ENCODE measurements around the gene BHLHA9. TPM values are rescaled to one million over a fixed set of nuclear protein-coding genes. Genes with fewer than 3 reads are reported as not detected.

The BHLHA9 gene
- total and polyA plus RNA-seq, 9 of the 15 experiments (the other 6 are each of a cell fraction or from before 2014, with no cell fraction given), result not detected

- no peak for TF ChIP-seq GTF2B (IDR thresholded peaks at IDR 0.05; ENCODE audit: extremely low read depth, insufficient read length)
- no peak for TF ChIP-seq ASH1L (IDR thresholded peaks at IDR 0.05; ENCODE audit: borderline replicate concordance, low read depth, partially characterized antibody)
Measured at GRCh38 chr17:1315891-1316403, 45.7 kb downstream of the BHLHA9 start (continued).

Other genes with a start within 250 kb of the BHLHA9 start
- 0.24 and 0.32 TPM in 2 replicates for gene ABR, start 90.5 kb upstream of the BHLHA9 start, total RNA-seq (2014; rRNA removed)
- gene ABR, start 90.5 kb upstream of the BHLHA9 start, total RNA-seq (2014; rRNA removed; fragmentation: Illumina TruSeq; extraction: Trizol), result 0.69 and 0.77 TPM in 2 replicates
- gene ABR, start 90.5 kb upstream of the BHLHA9 start, total RNA-seq (2015; rRNA removed; fragmentation: Illumina TruSeq; extraction: Trizol), result 0.19 and 0.29 TPM in 2 replicates
- 1.6 and 1.8 TPM in 2 replicates for gene ABR, start 90.5 kb upstream of the BHLHA9 start, total RNA-seq (2021)
- gene ABR, start 90.5 kb upstream of the BHLHA9 start, polyA plus RNA-seq (2011; rRNA removed), result 0.68 and 0.69 TPM in 2 replicates
- 0.43 and 0.71 TPM in 2 replicates for gene ABR, start 90.5 kb upstream of the BHLHA9 start, polyA plus RNA-seq (2014; fragmentation: Illumina TruSeq; extraction: Trizol)
- under 1 TPM in 1 of 2 experiments, not detected in 1; 0.11 TPM for gene ABR, start 90.5 kb upstream of the BHLHA9 start, polyA plus RNA-seq (2014; fragmentation: Nextera tagmentation; extraction: Ambion mirVana)
- gene ABR, start 90.5 kb upstream of the BHLHA9 start, polyA plus RNA-seq (2014; rRNA removed), result 0.07 and 0.74 TPM in 2 replicates
- not detected in 2 replicates for gene TRARG1, start 9.2 kb downstream of the BHLHA9 start, total RNA-seq (2014; rRNA removed)
- not detected in 2 replicates for gene TRARG1, start 9.2 kb downstream of the BHLHA9 start, total RNA-seq (2014; rRNA removed; fragmentation: Illumina TruSeq; extraction: Trizol)
- gene TRARG1, start 9.2 kb downstream of the BHLHA9 start, total RNA-seq (2015; rRNA removed; fragmentation: Illumina TruSeq; extraction: Trizol), result not detected in 2 replicates
- not detected in 2 replicates for gene TRARG1, start 9.2 kb downstream of the BHLHA9 start, total RNA-seq (2021)
- gene TRARG1, start 9.2 kb downstream of the BHLHA9 start, polyA plus RNA-seq (2011; rRNA removed), result 0.01 and 0.06 TPM in 2 replicates
- not detected in 2 replicates for gene TRARG1, start 9.2 kb downstream of the BHLHA9 start, polyA plus RNA-seq (2014; fragmentation: Illumina TruSeq; extraction: Trizol)
- not detected for gene TRARG1, start 9.2 kb downstream of the BHLHA9 start, polyA plus RNA-seq (2014; fragmentation: Nextera tagmentation; extraction: Ambion mirVana)
- not detected in 2 replicates for gene TRARG1, start 9.2 kb downstream of the BHLHA9 start, polyA plus RNA-seq (2014; rRNA removed)
- 234 and 310 TPM in 2 replicates for gene YWHAE, start 129.8 kb downstream of the BHLHA9 start, total RNA-seq (2014; rRNA removed)
- gene YWHAE, start 129.8 kb downstream of the BHLHA9 start, total RNA-seq (2014; rRNA removed; fragmentation: Illumina TruSeq; extraction: Trizol), result 184 and 193 TPM in 2 replicates
- gene YWHAE, start 129.8 kb downstream of the BHLHA9 start, total RNA-seq (2015; rRNA removed; fragmentation: Illumina TruSeq; extraction: Trizol), result 224 TPM in 2 replicates
- 466 and 488 TPM in 2 replicates for gene YWHAE, start 129.8 kb downstream of the BHLHA9 start, total RNA-seq (2021)
- gene YWHAE, start 129.8 kb downstream of the BHLHA9 start, polyA plus RNA-seq (2011; rRNA removed), result 480 and 622 TPM in 2 replicates
- gene YWHAE, start 129.8 kb downstream of the BHLHA9 start, polyA plus RNA-seq (2014; fragmentation: Illumina TruSeq; extraction: Trizol), result 402 and 448 TPM in 2 replicates
- 100 to 1,000 TPM; 323 to 513 TPM for gene YWHAE, start 129.8 kb downstream of the BHLHA9 start, polyA plus RNA-seq (2014; fragmentation: Nextera tagmentation; extraction: Ambion mirVana)
- gene YWHAE, start 129.8 kb downstream of the BHLHA9 start, polyA plus RNA-seq (2014; rRNA removed), result 576 and 727 TPM in 2 replicates
- gene CRK, start 185.8 kb downstream of the BHLHA9 start, total RNA-seq (2014; rRNA removed), result 23.2 and 24.7 TPM in 2 replicates
- 30.0 and 31.2 TPM in 2 replicates for gene CRK, start 185.8 kb downstream of the BHLHA9 start, total RNA-seq (2014; rRNA removed; fragmentation: Illumina TruSeq; extraction: Trizol)
- gene CRK, start 185.8 kb downstream of the BHLHA9 start, total RNA-seq (2015; rRNA removed; fragmentation: Illumina TruSeq; extraction: Trizol), result 29.2 and 30.2 TPM in 2 replicates
- 22.1 and 23.9 TPM in 2 replicates for gene CRK, start 185.8 kb downstream of the BHLHA9 start, total RNA-seq (2021)
- gene CRK, start 185.8 kb downstream of the BHLHA9 start, polyA plus RNA-seq (2011; rRNA removed), result 32.0 and 40.2 TPM in 2 replicates
- 26.5 and 27.3 TPM in 2 replicates for gene CRK, start 185.8 kb downstream of the BHLHA9 start, polyA plus RNA-seq (2014; fragmentation: Illumina TruSeq; extraction: Trizol)
- gene CRK, start 185.8 kb downstream of the BHLHA9 start, polyA plus RNA-seq (2014; fragmentation: Nextera tagmentation; extraction: Ambion mirVana), result 10 to 100 TPM; 13.1 to 17.7 TPM
- gene CRK, start 185.8 kb downstream of the BHLHA9 start, polyA plus RNA-seq (2014; rRNA removed), result 24.3 and 26.1 TPM in 2 replicates
- 11.6 and 16.2 TPM in 2 replicates for gene MYO1C, start 222.2 kb downstream of the BHLHA9 start, total RNA-seq (2014; rRNA removed)
- gene MYO1C, start 222.2 kb downstream of the BHLHA9 start, total RNA-seq (2014; rRNA removed; fragmentation: Illumina TruSeq; extraction: Trizol), result 5.1 and 9.1 TPM in 2 replicates
- gene MYO1C, start 222.2 kb downstream of the BHLHA9 start, total RNA-seq (2015; rRNA removed; fragmentation: Illumina TruSeq; extraction: Trizol), result 9.3 and 11.6 TPM in 2 replicates
- 31.4 and 32.5 TPM in 2 replicates for gene MYO1C, start 222.2 kb downstream of the BHLHA9 start, total RNA-seq (2021)
- 14.8 and 19.1 TPM in 2 replicates for gene MYO1C, start 222.2 kb downstream of the BHLHA9 start, polyA plus RNA-seq (2011; rRNA removed)
- gene MYO1C, start 222.2 kb downstream of the BHLHA9 start, polyA plus RNA-seq (2014; fragmentation: Illumina TruSeq; extraction: Trizol), result 16.4 and 20.3 TPM in 2 replicates
- gene MYO1C, start 222.2 kb downstream of the BHLHA9 start, polyA plus RNA-seq (2014; fragmentation: Nextera tagmentation; extraction: Ambion mirVana), result under 1 TPM; 0.46 to 0.78 TPM
- 12.7 and 16.6 TPM in 2 replicates for gene MYO1C, start 222.2 kb downstream of the BHLHA9 start, polyA plus RNA-seq (2014; rRNA removed)
- gene INPP5K, start 246.2 kb downstream of the BHLHA9 start, total RNA-seq (2014; rRNA removed), result 15.1 and 23.3 TPM in 2 replicates
- 6.0 and 7.2 TPM in 2 replicates for gene INPP5K, start 246.2 kb downstream of the BHLHA9 start, total RNA-seq (2014; rRNA removed; fragmentation: Illumina TruSeq; extraction: Trizol)
- gene INPP5K, start 246.2 kb downstream of the BHLHA9 start, total RNA-seq (2015; rRNA removed; fragmentation: Illumina TruSeq; extraction: Trizol), result 5.5 and 7.4 TPM in 2 replicates
- 11.8 and 13.7 TPM in 2 replicates for gene INPP5K, start 246.2 kb downstream of the BHLHA9 start, total RNA-seq (2021)
- gene INPP5K, start 246.2 kb downstream of the BHLHA9 start, polyA plus RNA-seq (2011; rRNA removed), result 12.1 and 12.4 TPM in 2 replicates
- 10.1 and 10.2 TPM in 2 replicates for gene INPP5K, start 246.2 kb downstream of the BHLHA9 start, polyA plus RNA-seq (2014; fragmentation: Illumina TruSeq; extraction: Trizol)
- gene INPP5K, start 246.2 kb downstream of the BHLHA9 start, polyA plus RNA-seq (2014; fragmentation: Nextera tagmentation; extraction: Ambion mirVana), result 1 to 10 TPM in 1 of 2 experiments, under 1 TPM in 1; 0.63 to 1.0 TPM
- gene INPP5K, start 246.2 kb downstream of the BHLHA9 start, polyA plus RNA-seq (2014; rRNA removed), result 12.2 and 12.9 TPM in 2 replicates

Measured in K562 (cell line).